ENCODE measurements around the gene CYB5R3.

DNA sequence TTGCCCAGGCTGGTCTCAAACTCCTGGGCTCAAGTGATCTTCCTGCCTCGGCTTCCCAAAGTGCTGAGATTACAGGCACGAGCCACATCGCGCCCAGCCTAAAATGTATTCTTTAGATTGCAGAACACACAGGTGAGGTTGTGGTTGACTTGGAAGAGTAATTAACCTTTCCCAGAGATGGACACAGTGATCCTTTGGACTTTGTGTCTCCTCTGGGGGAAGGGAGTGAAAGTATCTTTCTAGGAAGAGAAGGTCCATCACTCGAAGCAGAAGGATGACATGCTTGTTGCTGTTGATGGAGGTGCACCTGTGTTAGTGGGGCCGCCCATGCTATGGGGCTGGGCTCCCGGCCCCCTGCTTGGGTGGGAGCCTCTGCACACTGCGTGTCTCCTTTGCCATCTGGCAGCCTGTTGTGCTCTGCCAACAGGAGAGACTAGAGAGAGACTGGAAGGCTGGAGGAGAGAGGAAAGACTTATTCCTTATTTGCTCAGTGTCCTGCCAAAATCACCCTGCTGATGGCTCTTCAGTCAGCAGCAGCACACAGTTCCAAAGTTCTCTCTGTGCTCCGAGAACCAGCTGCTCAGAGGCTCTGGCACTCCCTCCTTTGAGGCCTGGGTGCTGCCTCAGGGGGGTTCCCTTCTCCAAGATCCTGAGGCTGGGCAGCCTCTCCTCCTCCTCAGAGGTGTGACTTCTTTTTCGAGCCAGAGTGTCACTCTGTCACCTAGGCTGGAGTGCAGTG is 33.1 kb upstream of the CYB5R3 start:
- TF ChIP-seq, protein P1, sequence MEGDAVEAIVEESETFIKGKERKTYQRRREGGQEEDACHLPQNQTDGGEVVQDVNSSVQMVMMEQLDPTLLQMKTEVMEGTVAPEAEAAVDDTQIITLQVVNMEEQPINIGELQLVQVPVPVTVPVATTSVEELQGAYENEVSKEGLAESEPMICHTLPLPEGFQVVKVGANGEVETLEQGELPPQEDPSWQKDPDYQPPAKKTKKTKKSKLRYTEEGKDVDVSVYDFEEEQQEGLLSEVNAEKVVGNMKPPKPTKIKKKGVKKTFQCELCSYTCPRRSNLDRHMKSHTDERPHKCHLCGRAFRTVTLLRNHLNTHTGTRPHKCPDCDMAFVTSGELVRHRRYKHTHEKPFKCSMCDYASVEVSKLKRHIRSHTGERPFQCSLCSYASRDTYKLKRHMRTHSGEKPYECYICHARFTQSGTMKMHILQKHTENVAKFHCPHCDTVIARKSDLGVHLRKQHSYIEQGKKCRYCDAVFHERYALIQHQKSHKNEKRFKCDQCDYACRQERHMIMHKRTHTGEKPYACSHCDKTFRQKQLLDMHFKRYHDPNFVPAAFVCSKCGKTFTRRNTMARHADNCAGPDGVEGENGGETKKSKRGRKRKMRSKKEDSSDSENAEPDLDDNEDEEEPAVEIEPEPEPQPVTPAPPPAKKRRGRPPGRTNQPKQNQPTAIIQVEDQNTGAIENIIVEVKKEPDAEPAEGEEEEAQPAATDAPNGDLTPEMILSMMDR (conservative IDR thresholded peaks at IDR 0.05; ENCODE audit: low read depth, low read length) = no peak
- no peak for TF ChIP-seq EZH2 (IDR thresholded peaks at IDR 0.05; ENCODE audit: borderline replicate concordance, low read depth, low read length, poor library complexity, severe bottlenecking)
